ENCODE results near the gene BTRC.
"Not testable (repeated sequence)": the region's sequence is repeated elsewhere in the genome, so short reads cannot be mapped to it uniquely, and the experiment has no call there.

The BTRC gene

DNA sequence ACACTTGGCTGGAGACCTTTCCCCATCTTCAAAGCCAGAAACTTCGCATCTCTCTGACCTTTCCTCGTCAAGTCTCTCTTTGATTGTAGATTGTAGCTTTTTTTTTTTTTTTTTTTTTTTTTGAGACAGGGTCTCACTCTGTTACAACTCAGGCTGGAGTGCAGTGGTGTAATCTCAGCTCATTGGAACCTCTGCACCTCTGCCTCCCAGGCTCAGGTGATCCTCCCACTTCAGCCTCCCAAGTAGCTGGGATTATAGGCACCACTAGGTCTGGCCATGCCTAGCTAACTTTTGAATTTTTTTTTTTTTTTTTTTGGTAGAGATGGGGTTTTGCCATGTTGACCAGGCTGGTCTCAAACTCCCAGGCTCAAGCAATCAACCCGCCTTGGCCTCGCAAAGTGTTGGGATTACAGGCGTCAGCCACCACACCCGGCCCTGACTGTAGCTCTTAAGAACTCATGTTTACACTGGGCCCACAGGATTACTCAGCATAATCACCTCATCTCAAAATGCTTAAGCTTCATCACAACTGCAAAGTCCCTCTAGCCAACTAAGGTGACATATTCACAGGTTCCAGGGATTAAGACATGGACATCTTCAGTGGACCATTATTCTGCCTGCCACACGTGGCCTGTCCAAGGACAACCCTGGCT is 222.4 kb downstream of the BTRC start:
- Histone ChIP-seq H3K36me3 (ENCODE audit: control insufficient read depth, insufficient read depth, low read length) (peaks cover 17% of the 10 kb centered on the region), H3K9ac (ENCODE audit: low read depth, low read length) (no peak overlapping the region), H3K4me3 (ENCODE audit: low read depth, low read length) (no peak overlapping the region), H3K4me1 (ENCODE audit: control insufficient read depth, insufficient read depth, low read length) (peaks cover 5% of the 10 kb centered on the region), H3K9me3 (ENCODE audit: control insufficient read depth, insufficient read depth, low read length) (no peaks in the 10 kb centered on the region), H3K27me3 (ENCODE audit: control insufficient read depth, insufficient read depth, low read length) (peaks cover 17% of the 10 kb centered on the region)

- no peak overlapping the region for H3K9ac ChIP-seq (ENCODE audit: low read depth, low read length)
- H3K9me3 ChIP-seq (ENCODE audit: control insufficient read depth, insufficient read depth, low read length): no peaks in the 10 kb centered on the region
- peaks cover 10% of the 10 kb centered on the region for H3K27me3 ChIP-seq (ENCODE audit: control insufficient read depth, insufficient read depth, low read length)
- H3K4me3 ChIP-seq (ENCODE audit: low read depth, low read length): no peak overlapping the region
- H3K4me1 ChIP-seq (ENCODE audit: control insufficient read depth, insufficient read depth, low read length): peaks cover 8% of the 10 kb centered on the region
- peaks cover 17% of the 10 kb centered on the region for H3K36me3 ChIP-seq (ENCODE audit: control insufficient read depth, insufficient read depth, low read length)
Observed at GRCh38 chr10:101577121-101577871, 223.3 kb downstream of the BTRC start.

- Histone ChIP-seq H3K9me3 (ENCODE audit: control insufficient read depth, insufficient read depth, low read length) (no peaks in the 10 kb centered on the region), H3K4me1 (ENCODE audit: control insufficient read depth, insufficient read depth, low read length) (peaks cover 10% of the 10 kb centered on the region), H3K36me3 (ENCODE audit: control insufficient read depth, insufficient read depth, low read length) (peaks cover 22% of the 10 kb centered on the region), H3K4me3 (ENCODE audit: low read depth, low read length) (no peak overlapping the region), H3K9ac (ENCODE audit: low read depth, low read length) (no peak overlapping the region), H3K27me3 (ENCODE audit: control insufficient read depth, insufficient read depth, low read length) (peaks cover 1% of the 10 kb centered on the region)
Observed at GRCh38 chr10:101578192-101578591, 224.2 kb downstream of the BTRC start.

- peaks cover 22% of the 10 kb centered on the region for H3K36me3 ChIP-seq (ENCODE audit: control insufficient read depth, insufficient read depth, low read length)
- H3K4me1 ChIP-seq (ENCODE audit: control insufficient read depth, insufficient read depth, low read length): peaks cover 10% of the 10 kb centered on the region
- no peak overlapping the region for H3K9ac ChIP-seq (ENCODE audit: low read depth, low read length)
- no peak overlapping the region for H3K4me3 ChIP-seq (ENCODE audit: low read depth, low read length)
- H3K27me3 ChIP-seq (ENCODE audit: control insufficient read depth, insufficient read depth, low read length): no peaks in the 10 kb centered on the region
- H3K9me3 ChIP-seq (ENCODE audit: control insufficient read depth, insufficient read depth, low read length): no peaks in the 10 kb centered on the region
Observed at GRCh38 chr10:101578803-101579515, 225.0 kb downstream of the BTRC start.

GRCh38 chr10:101579516-101579870 is 225.5 kb downstream of the BTRC start:
- peaks cover 22% of the 10 kb centered on the region for H3K36me3 ChIP-seq (ENCODE audit: control insufficient read depth, insufficient read depth, low read length)
- H3K9ac ChIP-seq (ENCODE audit: low read depth, low read length): no peak overlapping the region
- peaks cover 10% of the 10 kb centered on the region for H3K4me1 ChIP-seq (ENCODE audit: control insufficient read depth, insufficient read depth, low read length)
- H3K27me3 ChIP-seq (ENCODE audit: control insufficient read depth, insufficient read depth, low read length): no peaks in the 10 kb centered on the region
- H3K4me3 ChIP-seq (ENCODE audit: low read depth, low read length): no peak overlapping the region
- no peaks in the 10 kb centered on the region for H3K9me3 ChIP-seq (ENCODE audit: control insufficient read depth, insufficient read depth, low read length)

- Histone ChIP-seq H3K27me3 (ENCODE audit: control insufficient read depth, insufficient read depth, low read length) (no peaks in the 10 kb centered on the region), H3K9me3 (ENCODE audit: control insufficient read depth, insufficient read depth, low read length) (no peaks in the 10 kb centered on the region), H3K4me3 (ENCODE audit: low read depth, low read length) (no peak overlapping the region), H3K4me1 (ENCODE audit: control insufficient read depth, insufficient read depth, low read length) (peaks cover 10% of the 10 kb centered on the region), H3K36me3 (ENCODE audit: control insufficient read depth, insufficient read depth, low read length) (peaks cover 22% of the 10 kb centered on the region), H3K9ac (ENCODE audit: low read depth, low read length) (peak overlapping the region; percentile 2)
Observed at GRCh38 chr10:101580486-101581399, 226.8 kb downstream of the BTRC start.

DNA sequence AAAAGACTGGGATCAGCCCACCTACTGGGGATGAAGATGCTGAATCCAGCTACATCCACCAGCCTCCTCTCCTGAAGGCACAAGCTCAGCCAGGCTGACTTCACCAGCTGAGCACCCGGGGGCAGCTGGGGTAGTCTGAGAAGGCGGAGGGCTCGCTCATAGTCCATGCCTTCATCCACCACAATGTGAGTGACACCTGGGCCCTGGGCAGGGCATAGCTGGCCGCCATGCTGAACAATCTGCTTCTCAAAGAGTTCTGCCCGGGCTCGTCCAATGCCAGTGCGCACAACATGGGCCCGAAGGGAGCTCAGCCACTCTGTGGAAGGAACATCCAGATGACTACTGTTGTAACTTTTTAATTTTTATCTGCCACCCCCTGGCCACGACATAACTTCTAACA is 231.9 kb downstream of the BTRC start:
- H3K36me3 ChIP-seq (ENCODE audit: control insufficient read depth, insufficient read depth, low read length): peaks cover 4% of the 10 kb centered on the region
- no peaks in the 10 kb centered on the region for H3K27me3 ChIP-seq (ENCODE audit: control insufficient read depth, insufficient read depth, low read length)
- H3K4me1 ChIP-seq (ENCODE audit: control insufficient read depth, insufficient read depth, low read length): peaks cover 8% of the 10 kb centered on the region
- H3K9me3 ChIP-seq (ENCODE audit: control insufficient read depth, insufficient read depth, low read length): no peaks in the 10 kb centered on the region
- H3K4me3 ChIP-seq (ENCODE audit: low read depth, low read length): no peak overlapping the region
- H3K9ac ChIP-seq (ENCODE audit: low read depth, low read length): no peak overlapping the region

GRCh38 chr10:101587725-101588653 is 234.0 kb downstream of the BTRC start, which contains the start of the genes DPCD and POLL:
Gene DPCD, plus strand, starts transcription at chr10:101588321. Its CDS starts 16 bp downstream, at chr10:101588337.
Gene POLL, minus strand, starts transcription at chr10:101588257. Its CDS starts 897 bp downstream, at chr10:101587360.
- Histone ChIP-seq H3K36me3 (ENCODE audit: control insufficient read depth, insufficient read depth, low read length) (no peaks in the 10 kb centered on the region), H3K4me3 (ENCODE audit: low read depth, low read length) (peak within 1 kb of the TSS; percentile 95), H3K9ac (ENCODE audit: low read depth, low read length) (peak within 1 kb of the TSS; percentile 87), H3K27me3 (ENCODE audit: control insufficient read depth, insufficient read depth, low read length) (no peaks in the 10 kb centered on the region), H3K9me3 (ENCODE audit: control insufficient read depth, insufficient read depth, low read length) (no peaks in the 10 kb centered on the region), H3K4me1 (ENCODE audit: control insufficient read depth, insufficient read depth, low read length) (peaks cover 2% of the 10 kb centered on the region)

- Histone ChIP-seq H3K9ac (ENCODE audit: low read depth, low read length) (no peak overlapping the region), H3K27me3 (ENCODE audit: control insufficient read depth, insufficient read depth, low read length) (no peaks in the 10 kb centered on the region), H3K36me3 (ENCODE audit: control insufficient read depth, insufficient read depth, low read length) (no peaks in the 10 kb centered on the region), H3K4me1 (ENCODE audit: control insufficient read depth, insufficient read depth, low read length) (peaks cover 2% of the 10 kb centered on the region), H3K4me3 (ENCODE audit: low read depth, low read length) (peak overlapping the region; percentile 95), H3K9me3 (ENCODE audit: control insufficient read depth, insufficient read depth, low read length) (no peaks in the 10 kb centered on the region)
Observed at GRCh38 chr10:101588879-101589278, 234.9 kb downstream of the BTRC start.

DNA sequence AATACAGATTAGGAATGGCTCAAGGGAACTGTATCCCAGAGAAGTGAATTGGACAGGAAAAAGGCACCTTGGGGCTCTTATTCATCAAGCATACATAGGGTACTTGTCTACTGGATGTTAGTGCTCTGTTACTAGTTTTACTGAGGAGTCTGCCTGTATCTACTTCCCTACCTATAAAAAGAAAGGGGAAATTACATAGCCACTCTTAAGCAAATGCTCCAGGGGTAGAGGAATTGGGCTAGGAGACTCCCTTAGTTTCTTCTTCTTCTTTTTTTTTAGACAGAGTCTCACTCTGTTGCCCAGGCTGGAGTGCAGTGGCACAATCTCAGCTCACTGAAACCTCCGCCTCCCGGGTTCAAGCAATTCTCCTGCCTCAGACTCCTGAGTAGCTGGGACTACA is 239.4 kb downstream of the BTRC start:
- not testable (repeated sequence) for H3K9ac ChIP-seq (ENCODE audit: low read depth, low read length); H3K27me3 ChIP-seq (ENCODE audit: control insufficient read depth, insufficient read depth, low read length); H3K4me1 ChIP-seq (ENCODE audit: control insufficient read depth, insufficient read depth, low read length); H3K4me3 ChIP-seq (ENCODE audit: low read depth, low read length); H3K9me3 ChIP-seq (ENCODE audit: control insufficient read depth, insufficient read depth, low read length); H3K36me3 ChIP-seq (ENCODE audit: control insufficient read depth, insufficient read depth, low read length)

Data from iPS-15b (cell line).